ENCODE measurements around the gene CTRL. TPM values are rescaled to one million over a fixed set of nuclear protein-coding genes. Genes with fewer than 3 reads are reported as not detected.
A peak's percentile ranks its signal among the peaks of the same experiment; 100 is the strongest.

The CTRL gene
- total and polyA plus RNA-seq, 4 donors: 1.0 to 2.5 (median 2.0) TPM; not detected in 1

GRCh38 chr16:67949645-67950044 lies 18.0 kb upstream of the CTRL start:
- Histone ChIP-seq H3K4me3 (no peak overlapping the region), H3K36me3 (ENCODE audit: control insufficient read depth in 4 of 4, insufficient read depth in 4 of 4, low read length in 4 of 4) (peaks cover 22 to 81% (median 53%) of the 10 kb centered on the region in 4 donors), H3K27ac (ENCODE audit: low read depth in 1 of 2, low read length in 1 of 2) (no peak overlapping the region), H3K4me1 (ENCODE audit: control insufficient read depth in 5 of 5, insufficient read depth in 5 of 5, low read length in 5 of 5) (peaks cover 0 to 10% (median 0%) of the 10 kb centered on the region in 5 donors), H3K9me3 (ENCODE audit: control insufficient read depth in 4 of 4, insufficient read depth in 3 of 4, low read length in 3 of 4) (no peaks in the 10 kb centered on the region), H3K27me3 (ENCODE audit: control insufficient read depth in 3 of 3, insufficient read depth in 3 of 3, low read length in 2 of 3) (no peaks in the 10 kb centered on the region), H3K9ac (ENCODE audit: insufficient read depth in 1 of 2, low read length in 2 of 2) (no peak overlapping the region)
- TF ChIP-seq CTCF (IDR thresholded peaks at IDR 0.05; ENCODE audit: control extremely low read depth, extremely low read depth): no peak
- DNase-seq (no peak), ATAC-seq (ENCODE audit: insufficient read depth, low FRiP score) (no peak)
- WGBS, 2 donors: 92 to 93% methylated on average over 11 of the region's 11 CpGs

DNA sequence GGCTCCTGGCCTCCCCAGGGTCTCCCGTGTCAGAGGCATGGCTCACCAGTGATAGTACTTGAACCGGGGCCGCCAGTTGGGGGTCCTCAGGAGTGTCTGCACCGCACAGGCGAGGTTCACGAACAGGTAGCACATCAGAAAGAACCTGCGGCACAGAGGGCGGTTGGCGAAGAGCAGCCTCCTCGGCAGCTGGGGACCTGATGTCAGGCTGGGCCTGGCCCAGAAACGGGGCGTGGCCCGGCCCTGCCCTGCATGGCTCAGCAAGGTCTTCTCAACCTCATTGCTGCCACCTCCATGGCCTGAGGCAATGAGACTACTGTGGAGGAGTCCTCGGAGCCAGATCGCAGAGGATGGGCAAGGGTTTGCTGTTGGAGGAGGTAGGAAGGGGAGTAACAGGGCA lies 16.4 kb upstream of the CTRL start:
- Histone ChIP-seq H3K4me3 (no peak overlapping the region), H3K27ac (ENCODE audit: low read depth in 1 of 2, low read length in 1 of 2) (peak overlapping the region in 1 of 2 donors; percentile 18), H3K27me3 (ENCODE audit: control insufficient read depth in 3 of 3, insufficient read depth in 3 of 3, low read length in 2 of 3) (no peaks in the 10 kb centered on the region), H3K9me3 (ENCODE audit: control insufficient read depth in 4 of 4, insufficient read depth in 3 of 4, low read length in 3 of 4) (no peaks in the 10 kb centered on the region), H3K36me3 (ENCODE audit: control insufficient read depth in 4 of 4, insufficient read depth in 4 of 4, low read length in 4 of 4) (peaks cover 26 to 87% (median 48%) of the 10 kb centered on the region in 4 donors), H3K4me1 (ENCODE audit: control insufficient read depth in 5 of 5, insufficient read depth in 5 of 5, low read length in 5 of 5) (peaks cover 0 to 19% (median 0%) of the 10 kb centered on the region in 5 donors), H3K9ac (ENCODE audit: insufficient read depth in 1 of 2, low read length in 2 of 2) (no peak overlapping the region)
- TF ChIP-seq CTCF (IDR thresholded peaks at IDR 0.05; ENCODE audit: control extremely low read depth, extremely low read depth): no peak
- no peak for ATAC-seq (ENCODE audit: insufficient read depth, low FRiP score)
- WGBS, 2 donors: 94 to 95% methylated on average over 15 of the region's 15 CpGs
- no peak for DNase-seq

GRCh38 chr16:67946966-67947558 lies 15.4 kb upstream of the CTRL start:
- no peak for ATAC-seq (ENCODE audit: insufficient read depth, low FRiP score)

More at GRCh38 chr16:67946966-67947558, 15.4 kb upstream of the CTRL start:
- Histone ChIP-seq H3K9me3 (ENCODE audit: control insufficient read depth in 4 of 4, insufficient read depth in 3 of 4, low read length in 3 of 4) (no peaks in the 10 kb centered on the region), H3K4me3 (no peak overlapping the region), H3K9ac (ENCODE audit: insufficient read depth in 1 of 2, low read length in 2 of 2) (no peak overlapping the region), H3K36me3 (ENCODE audit: control insufficient read depth in 4 of 4, insufficient read depth in 4 of 4, low read length in 4 of 4) (peaks cover 26 to 94% (median 53%) of the 10 kb centered on the region in 4 donors), H3K27ac (ENCODE audit: low read depth in 1 of 2, low read length in 1 of 2) (no peak overlapping the region), H3K27me3 (ENCODE audit: control insufficient read depth in 3 of 3, insufficient read depth in 3 of 3, low read length in 2 of 3) (no peaks in the 10 kb centered on the region), H3K4me1 (ENCODE audit: control insufficient read depth in 5 of 5, insufficient read depth in 5 of 5, low read length in 5 of 5) (peaks cover 0 to 19% (median 0%) of the 10 kb centered on the region in 5 donors)
- 94 to 95% methylated on average over 24 to 28 of the region's 28 CpGs for WGBS, 2 donors
- no peak for TF ChIP-seq CTCF (IDR thresholded peaks at IDR 0.05; ENCODE audit: control extremely low read depth, extremely low read depth)
- no peak for DNase-seq
